HepG2 (cell line): Measurements from ENCODE around the gene ELMOD3. TPM values are rescaled to one million over a fixed set of nuclear protein-coding genes. Genes with fewer than 3 reads are reported as not detected.
A peak's percentile ranks its signal among the peaks of the same experiment; 100 is the strongest.

Experiments
- ATF4 ChIP-seq, 2 experiments: fragments of 450-650 bp in 1 of 2; sonication (generic) in 1 of 2; formaldehyde crosslinking; IDR thresholded peaks; 2 replicates each; pipeline versions ENCODE4 v1.5.0 to v1.8.0; 2020 to 2022; ENCODE audit warnings: mild to moderate bottlenecking in 1 of 2, missing genetic modification reagents in 1 of 2
- DDIT3 ChIP-seq: sonication (generic); formaldehyde crosslinking; IDR thresholded peaks from 2 replicates; pipeline ENCODE4 v1.4.0; 2020; ENCODE audit warnings: mild to moderate bottlenecking, missing genetic modification reagents
- FOXK1 ChIP-seq: sonication (generic); formaldehyde crosslinking; IDR thresholded peaks from 2 replicates; pipeline ENCODE4 v1.4.0; 2020; ENCODE audit warnings: low read depth, missing genetic modification reagents, borderline replicate concordance
- GABPA ChIP-seq, 2 experiments: IDR thresholded peaks; 2 replicates each; pipeline ENCODE4 v1.6.1; 2011 to 2016; ENCODE audit warnings: low read depth in 2 of 2, low read length in 1 of 2, missing biosample characterization in 1 of 2, missing genetic modification characterization in 1 of 2
- HNRNPL ChIP-seq: fragments of 200-400 bp; formaldehyde crosslinking; IDR thresholded peaks from 2 replicates; pipeline ENCODE4 v1.6.1; 2017; ENCODE audit warnings: mild to moderate bottlenecking, low read depth, low read length
- MED13 ChIP-seq: sonication (generic); formaldehyde crosslinking; IDR thresholded peaks from 2 replicates; pipeline ENCODE4 v1.5.0; 2020; ENCODE audit warnings: missing genetic modification reagents
- MEF2D ChIP-seq: sonication (generic); formaldehyde crosslinking; IDR thresholded peaks from 2 replicates; pipeline ENCODE4 v1.5.1; 2020; ENCODE audit warnings: mild to moderate bottlenecking, missing genetic modification reagents
- PAWR ChIP-seq: sonication (generic); formaldehyde crosslinking; IDR thresholded peaks from 2 replicates; pipeline ENCODE4 v1.4.0; 2020; ENCODE audit warnings: missing genetic modification reagents, mild to moderate bottlenecking, borderline replicate concordance
- POLR2G ChIP-seq: fragments of 200-400 bp; formaldehyde crosslinking; IDR thresholded peaks from 2 replicates; pipeline ENCODE4 v1.6.1; 2018; ENCODE audit warnings: mild to moderate bottlenecking, low read depth, low read length, moderate library complexity
- PRPF4 ChIP-seq: fragments of 200-400 bp; formaldehyde crosslinking; IDR thresholded peaks from 2 replicates; pipeline ENCODE4 v1.6.1; 2016; ENCODE audit warnings: low read length, low read depth; ENCODE audit not compliant: poor library complexity, severe bottlenecking
- RBFOX2 ChIP-seq: fragments of 200-400 bp; formaldehyde crosslinking; IDR thresholded peaks from 2 replicates; pipeline ENCODE4 v1.6.1; 2017; ENCODE audit warnings: low read depth, mild to moderate bottlenecking, low read length
- RORA ChIP-seq: sonication (generic); formaldehyde crosslinking; IDR thresholded peaks from 2 replicates; pipeline ENCODE4 v1.5.0; 2020; ENCODE audit warnings: mild to moderate bottlenecking, missing genetic modification reagents, moderate library complexity
- SALL1 ChIP-seq: sonication (generic); formaldehyde crosslinking; IDR thresholded peaks from 2 replicates; pipeline ENCODE4 v1.8.0; 2022; ENCODE audit warnings: mild to moderate bottlenecking, missing genetic modification reagents
- SOX6 ChIP-seq, 2 experiments: fragments of 450-650 bp in 1 of 2; sonication (generic) in 1 of 2; formaldehyde crosslinking in 1 of 2; IDR thresholded peaks; 2 replicates each; pipeline versions ENCODE4 v1.4.0 to v1.6.1; 2017 to 2020; ENCODE audit warnings: antibody characterized with exemption in 1 of 2, mild to moderate bottlenecking in 1 of 2, missing genetic modification reagents in 1 of 2
- TGIF2 ChIP-seq: IDR thresholded peaks from 2 replicates; pipeline ENCODE4 v1.6.1; 2016; ENCODE audit warnings: control low read depth, missing compliant biosample characterization
- ZNF121 ChIP-seq: sonication (generic); formaldehyde crosslinking; IDR thresholded peaks from 2 replicates; pipeline ENCODE4 v1.5.0; 2020; ENCODE audit warnings: mild to moderate bottlenecking, missing genetic modification reagents
- ZNF335 ChIP-seq: sonication (generic); formaldehyde crosslinking; IDR thresholded peaks from 2 replicates; pipeline ENCODE4 v1.4.0; 2020; ENCODE audit warnings: missing genetic modification reagents
- ZNF570 ChIP-seq: sonication (generic); formaldehyde crosslinking; IDR thresholded peaks from 2 replicates; pipeline ENCODE4 v1.4.0; 2020; ENCODE audit warnings: mild to moderate bottlenecking, missing genetic modification reagents, borderline replicate concordance
- ZNF792 ChIP-seq: IDR thresholded peaks from 2 replicates; pipeline ENCODE4 v1.6.1; 2016
- polyA plus RNA-seq, 8 experiments: library from polyadenylated mRNA; depleted of rRNA in 3 of 8; stranded (reverse) in 7 of 8; unstranded in 1 of 8; fragments of >200 nt; fragmentation: Illumina TruSeq in 4 of 8; extraction: Trizol in 4 of 8; gene quantifications; 2 replicates each; pipeline versions ENCODE4 v1.2.1 to v1.2.3, GENCODE V29; 2011 to 2016; ENCODE audit warnings: low read depth in 4 of 8, missing spikeins in 1 of 8, mixed read lengths in 1 of 8; ENCODE audit not compliant: insufficient read depth in 1 of 8
- total RNA-seq, 5 experiments: library from RNA; depleted of rRNA; stranded (reverse); fragments of >200 nt; fragmentation: Illumina TruSeq; extraction: Trizol; gene quantifications; 2 replicates each; pipeline ENCODE4 v1.2.3, GENCODE V29; 2016; ENCODE audit warnings: low read depth in 1 of 5
- TF ChIP-seq, protein P1 (sequence below): sonication (generic); formaldehyde crosslinking; IDR thresholded peaks from 2 replicates; pipeline ENCODE4 v1.4.0; 2020; ENCODE audit warnings: mild to moderate bottlenecking, missing genetic modification reagents, borderline replicate concordance
- TF ChIP-seq, protein P2 (sequence below): sonication (generic); formaldehyde crosslinking; conservative IDR thresholded peaks from 2 replicates; pipeline ENCODE4 v1.8.0; 2022; ENCODE audit warnings: mild to moderate bottlenecking, moderate library complexity, missing genetic modification reagents

The ELMOD3 gene
- total and polyA plus RNA-seq, 2 of the 13 experiments (the other 11 are each of a cell fraction or from before 2014, with no cell fraction given): 13.3 to 19.5 TPM

DNA sequence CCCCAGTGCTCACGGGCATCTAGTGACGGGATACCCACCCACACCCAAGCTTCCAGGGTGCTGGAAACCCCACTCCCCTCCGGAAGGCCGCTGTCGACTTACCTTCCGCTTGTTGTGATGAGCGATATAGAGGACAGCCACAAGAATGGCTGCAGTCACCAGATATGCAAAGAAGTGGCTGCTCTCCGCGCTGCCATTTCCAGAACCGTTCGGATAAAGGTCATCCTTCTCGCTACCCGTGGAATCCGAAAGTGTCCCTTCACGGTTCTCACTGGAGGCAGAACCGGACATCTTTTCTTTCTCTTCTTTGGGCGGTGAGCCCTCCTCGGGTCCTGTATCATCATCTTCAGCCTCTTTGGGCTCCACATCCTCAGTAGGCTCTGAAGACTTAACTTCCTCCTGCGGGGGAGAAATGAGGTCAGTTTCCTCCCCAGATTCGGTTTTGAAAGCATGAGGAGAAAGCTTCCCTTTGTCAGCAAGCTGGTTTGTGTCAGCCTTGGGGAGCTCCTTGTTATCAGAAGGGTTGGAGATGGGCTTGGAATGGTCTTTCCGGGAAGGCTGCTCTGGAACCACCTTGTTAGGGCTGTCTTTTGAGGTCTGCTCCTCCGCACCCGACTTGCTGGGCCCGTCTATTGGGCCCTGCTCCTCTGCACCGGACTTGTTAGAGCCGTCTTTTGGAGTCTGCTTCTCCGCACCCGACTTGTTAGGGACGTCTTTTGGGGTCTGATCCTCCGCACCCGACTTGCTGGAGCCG is 28.0 kb upstream of the ELMOD3 start (continued):
- TF ChIP-seq, protein P1, sequence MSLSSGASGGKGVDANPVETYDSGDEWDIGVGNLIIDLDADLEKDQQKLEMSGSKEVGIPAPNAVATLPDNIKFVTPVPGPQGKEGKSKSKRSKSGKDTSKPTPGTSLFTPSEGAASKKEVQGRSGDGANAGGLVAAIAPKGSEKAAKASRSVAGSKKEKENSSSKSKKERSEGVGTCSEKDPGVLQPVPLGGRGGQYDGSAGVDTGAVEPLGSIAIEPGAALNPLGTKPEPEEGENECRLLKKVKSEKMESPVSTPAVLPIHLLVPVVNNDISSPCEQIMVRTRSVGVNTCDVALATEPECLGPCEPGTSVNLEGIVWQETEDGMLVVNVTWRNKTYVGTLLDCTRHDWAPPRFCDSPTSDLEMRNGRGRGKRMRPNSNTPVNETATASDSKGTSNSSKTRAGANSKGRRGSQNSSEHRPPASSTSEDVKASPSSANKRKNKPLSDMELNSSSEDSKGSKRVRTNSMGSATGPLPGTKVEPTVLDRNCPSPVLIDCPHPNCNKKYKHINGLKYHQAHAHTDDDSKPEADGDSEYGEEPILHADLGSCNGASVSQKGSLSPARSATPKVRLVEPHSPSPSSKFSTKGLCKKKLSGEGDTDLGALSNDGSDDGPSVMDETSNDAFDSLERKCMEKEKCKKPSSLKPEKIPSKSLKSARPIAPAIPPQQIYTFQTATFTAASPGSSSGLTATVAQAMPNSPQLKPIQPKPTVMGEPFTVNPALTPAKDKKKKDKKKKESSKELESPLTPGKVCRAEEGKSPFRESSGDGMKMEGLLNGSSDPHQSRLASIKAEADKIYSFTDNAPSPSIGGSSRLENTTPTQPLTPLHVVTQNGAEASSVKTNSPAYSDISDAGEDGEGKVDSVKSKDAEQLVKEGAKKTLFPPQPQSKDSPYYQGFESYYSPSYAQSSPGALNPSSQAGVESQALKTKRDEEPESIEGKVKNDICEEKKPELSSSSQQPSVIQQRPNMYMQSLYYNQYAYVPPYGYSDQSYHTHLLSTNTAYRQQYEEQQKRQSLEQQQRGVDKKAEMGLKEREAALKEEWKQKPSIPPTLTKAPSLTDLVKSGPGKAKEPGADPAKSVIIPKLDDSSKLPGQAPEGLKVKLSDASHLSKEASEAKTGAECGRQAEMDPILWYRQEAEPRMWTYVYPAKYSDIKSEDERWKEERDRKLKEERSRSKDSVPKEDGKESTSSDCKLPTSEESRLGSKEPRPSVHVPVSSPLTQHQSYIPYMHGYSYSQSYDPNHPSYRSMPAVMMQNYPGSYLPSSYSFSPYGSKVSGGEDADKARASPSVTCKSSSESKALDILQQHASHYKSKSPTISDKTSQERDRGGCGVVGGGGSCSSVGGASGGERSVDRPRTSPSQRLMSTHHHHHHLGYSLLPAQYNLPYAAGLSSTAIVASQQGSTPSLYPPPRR: no peak
- TF ChIP-seq PAWR (CRISPR knock-in tag) (no peak), RORA (no peak), MED13 (CRISPR knock-in tag) (peak; percentile 9; the same call in 1 of the 2 replicates), POLR2G (no peak; the same call in 1 of the 2 replicates), PRPF4 (no peak), HNRNPL (no peak), MEF2D (CRISPR knock-in tag) (peak; percentile 31; the same call in 1 of the 2 replicates), ZNF335 (CRISPR knock-in tag) (no peak), SALL1 (CRISPR knock-in tag) (no peak; the same call in 1 of the 2 replicates), SOX6 (IDR thresholded peaks at IDR 0.05) (no peak), SOX6 (CRISPR knock-in tag; IDR thresholded peaks at IDR 0.05) (0 out of 2 replicates have a peak, but pooled peaks have one; percentile 18), ZNF792 (CRISPR knock-in tag) (0 out of 2 replicates have a peak, but pooled peaks have one; percentile 33), ATF4 (CRISPR knock-in tag; IDR thresholded peaks at IDR 0.05) (no peak), ZNF121 (peak; percentile 61), TGIF2 (CRISPR knock-in tag) (peak; percentile 64; the same call in 1 of the 2 replicates), FOXK1 (CRISPR knock-in tag) (no peak; the same call in 1 of the 2 replicates), ZNF570 (no peak), DDIT3 (no peak), RBFOX2 (peak; percentile 41; the same call in 1 of the 2 replicates), GABPA (IDR thresholded peaks at IDR 0.05; ENCODE audit: low read depth, low read length) (no peak), GABPA (CRISPR knock-in tag; IDR thresholded peaks at IDR 0.05; ENCODE audit: low read depth) (0 out of 2 replicates have a peak, but pooled peaks have one; percentile 6)
- TF ChIP-seq, protein P2, sequence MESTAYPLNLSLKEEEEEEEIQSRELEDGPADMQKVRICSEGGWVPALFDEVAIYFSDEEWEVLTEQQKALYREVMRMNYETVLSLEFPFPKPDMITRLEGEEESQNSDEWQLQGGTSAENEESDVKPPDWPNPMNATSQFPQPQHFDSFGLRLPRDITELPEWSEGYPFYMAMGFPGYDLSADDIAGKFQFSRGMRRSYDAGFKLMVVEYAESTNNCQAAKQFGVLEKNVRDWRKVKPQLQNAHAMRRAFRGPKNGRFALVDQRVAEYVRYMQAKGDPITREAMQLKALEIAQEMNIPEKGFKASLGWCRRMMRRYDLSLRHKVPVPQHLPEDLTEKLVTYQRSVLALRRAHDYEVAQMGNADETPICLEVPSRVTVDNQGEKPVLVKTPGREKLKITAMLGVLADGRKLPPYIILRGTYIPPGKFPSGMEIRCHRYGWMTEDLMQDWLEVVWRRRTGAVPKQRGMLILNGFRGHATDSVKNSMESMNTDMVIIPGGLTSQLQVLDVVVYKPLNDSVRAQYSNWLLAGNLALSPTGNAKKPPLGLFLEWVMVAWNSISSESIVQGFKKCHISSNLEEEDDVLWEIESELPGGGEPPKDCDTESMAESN (CRISPR knock-in tag): peak; percentile 70; the same call in 1 of the 2 replicates
